Esophagus muscularis mucosa (tissue), 3 donors: ENCODE results near the gene NSMCE1.

Experiments
- POLR2AphosphoS5 ChIP-seq, 2 donors: sonication (generic); formaldehyde crosslinking; IDR thresholded peaks; one replicate each; pipeline ENCODE4 v1.6.1; 2017; ENCODE audit warnings: antibody characterized with exemption in 2 of 2
- TF ChIP-seq, protein P1 (sequence below), 3 experiments: fragments of 200-600 bp in 2 of 3; fragments of 450-650 bp in 1 of 3; sonication (generic) in 2 of 3; IDR thresholded peaks; one replicate each; pipeline ENCODE4 v1.5.1; 2017 to 2019; ENCODE audit warnings: antibody characterized with exemption in 3 of 3, mild to moderate bottlenecking in 2 of 3, moderate library complexity in 1 of 3

DNA sequence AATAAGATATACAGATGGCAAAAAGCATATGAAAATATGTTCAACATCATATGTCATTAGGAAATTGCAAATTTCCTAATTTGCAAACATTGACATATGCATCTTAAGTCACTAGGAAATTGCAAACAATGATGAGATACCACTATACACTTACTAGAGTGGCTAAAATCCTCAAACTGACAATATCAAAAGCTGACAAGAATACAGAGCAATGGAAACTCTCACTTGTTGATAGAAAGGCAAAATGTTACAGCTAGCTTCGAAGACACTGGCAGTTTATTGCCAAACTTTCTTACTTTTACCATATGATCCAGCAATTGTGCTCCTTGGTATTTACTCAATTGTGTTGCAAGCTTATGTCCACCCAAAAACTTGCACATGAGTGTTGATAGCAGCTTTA is 40.2 kb upstream of the NSMCE1 start:
- TF ChIP-seq, protein P1, sequence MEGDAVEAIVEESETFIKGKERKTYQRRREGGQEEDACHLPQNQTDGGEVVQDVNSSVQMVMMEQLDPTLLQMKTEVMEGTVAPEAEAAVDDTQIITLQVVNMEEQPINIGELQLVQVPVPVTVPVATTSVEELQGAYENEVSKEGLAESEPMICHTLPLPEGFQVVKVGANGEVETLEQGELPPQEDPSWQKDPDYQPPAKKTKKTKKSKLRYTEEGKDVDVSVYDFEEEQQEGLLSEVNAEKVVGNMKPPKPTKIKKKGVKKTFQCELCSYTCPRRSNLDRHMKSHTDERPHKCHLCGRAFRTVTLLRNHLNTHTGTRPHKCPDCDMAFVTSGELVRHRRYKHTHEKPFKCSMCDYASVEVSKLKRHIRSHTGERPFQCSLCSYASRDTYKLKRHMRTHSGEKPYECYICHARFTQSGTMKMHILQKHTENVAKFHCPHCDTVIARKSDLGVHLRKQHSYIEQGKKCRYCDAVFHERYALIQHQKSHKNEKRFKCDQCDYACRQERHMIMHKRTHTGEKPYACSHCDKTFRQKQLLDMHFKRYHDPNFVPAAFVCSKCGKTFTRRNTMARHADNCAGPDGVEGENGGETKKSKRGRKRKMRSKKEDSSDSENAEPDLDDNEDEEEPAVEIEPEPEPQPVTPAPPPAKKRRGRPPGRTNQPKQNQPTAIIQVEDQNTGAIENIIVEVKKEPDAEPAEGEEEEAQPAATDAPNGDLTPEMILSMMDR (IDR thresholded peaks at IDR 0.05): no peak
- TF ChIP-seq POLR2AphosphoS5 (IDR thresholded peaks at IDR 0.05): no peak
